ELR (cell line): ENCODE measurements around the gene FOLR2.
A peak's percentile ranks its signal among the peaks of the same experiment; 100 is the strongest.
"Not testable (repeated sequence)": the region's sequence is repeated elsewhere in the genome, so short reads cannot be mapped to it uniquely, and the experiment has no call there.

Experiments used
- DNase-seq: peaks from one replicate; pipeline ENCODE4 v3.0.0-alpha.2; 2015; ENCODE audit warnings: low read depth

The FOLR2 gene

GRCh38 chr11:72240461-72241290 lies 24.1 kb downstream of the FOLR2 start:
- peak; percentile 21 for DNase-seq

GRCh38 chr11:72241291-72241781 lies 24.7 kb downstream of the FOLR2 start:
- no peak for DNase-seq

DNA sequence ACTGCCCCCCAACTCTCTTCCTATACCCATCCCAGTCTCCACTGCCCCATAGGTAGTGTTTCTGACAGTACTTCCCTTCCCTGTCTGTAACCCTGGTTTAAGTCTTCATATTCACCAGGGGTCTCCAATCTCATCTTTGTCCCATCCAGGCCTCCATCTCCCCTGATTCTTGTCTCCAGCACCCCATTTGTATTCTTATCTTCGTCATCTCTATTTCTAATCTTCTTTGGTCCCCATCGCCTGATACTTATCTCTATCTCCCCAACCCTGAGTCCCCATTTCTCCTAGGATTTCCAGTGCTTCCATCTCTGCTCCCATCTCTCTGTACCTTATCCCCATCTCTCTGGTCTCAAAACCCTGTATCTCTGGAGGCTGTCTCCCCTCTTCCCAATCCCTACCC lies 25.5 kb downstream of the FOLR2 start:
- no peak for DNase-seq

DNA sequence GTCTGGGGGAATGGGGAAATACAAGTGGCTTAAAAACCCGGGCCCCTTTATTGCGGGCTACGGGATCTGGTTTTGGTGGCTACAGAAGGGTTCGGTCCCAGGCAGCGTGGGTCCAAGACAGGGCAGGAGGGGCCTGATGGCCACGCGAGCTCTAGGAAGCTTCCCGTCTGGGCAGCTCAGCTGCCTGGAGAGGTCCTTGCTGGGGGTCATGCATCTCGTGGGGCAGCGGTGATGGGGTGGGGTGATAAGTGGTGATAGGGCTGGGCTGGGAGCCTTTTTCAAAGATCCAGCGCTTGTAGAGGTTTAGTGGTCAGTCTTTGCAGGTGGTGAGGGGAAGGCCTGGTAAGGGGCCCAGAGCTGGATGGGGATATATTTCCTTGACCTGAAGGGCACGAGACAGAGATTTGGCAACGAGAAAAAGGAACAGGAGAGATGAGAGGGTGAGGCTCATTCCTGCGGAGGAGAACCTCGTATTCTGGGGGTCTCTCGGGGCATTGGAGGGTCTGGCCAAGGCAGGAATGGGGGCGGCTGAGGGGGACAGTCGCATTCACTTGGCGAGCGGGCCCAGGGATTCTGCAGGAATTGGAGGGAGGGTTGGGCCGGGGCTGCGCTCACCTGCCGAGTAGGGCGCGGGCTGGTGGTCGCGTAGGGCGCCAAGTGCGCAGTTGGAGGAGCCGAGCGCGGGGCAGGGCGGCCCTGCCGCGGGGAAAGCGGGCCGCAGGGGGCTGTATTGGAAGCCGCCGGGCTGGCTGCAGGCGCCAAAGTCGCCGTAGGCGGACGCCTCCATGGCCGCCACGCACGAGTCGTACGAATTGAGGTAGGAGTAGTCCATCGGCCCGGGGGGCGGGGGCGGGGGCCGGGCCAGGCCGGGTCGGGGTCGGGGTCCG lies 26.8 kb downstream of the FOLR2 start:
- no peak for DNase-seq

DNA sequence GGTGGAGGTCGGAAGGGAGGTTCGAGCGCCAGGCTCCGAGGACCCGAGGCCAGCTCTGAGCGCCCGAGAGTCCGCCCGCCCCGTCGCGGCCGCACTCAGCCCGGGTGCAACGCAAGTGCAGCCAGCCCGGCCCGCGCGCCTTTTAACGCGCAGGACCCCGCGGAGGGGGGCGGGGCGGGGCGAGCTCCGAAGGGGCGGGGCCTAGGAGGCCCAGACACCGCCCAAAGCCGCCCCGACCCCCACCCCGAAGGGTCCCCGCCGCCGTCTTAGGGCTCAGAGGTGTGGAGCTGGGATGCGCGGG lies 27.4 kb downstream of the FOLR2 start, which contains the start of gene PHOX2A:
Gene PHOX2A (minus strand): TSS at position 117 of the 301 bp plus-strand sequence. CDS start 172 bp downstream, outside the sequence.
- DNase-seq = no peak

GRCh38 chr11:72244361-72245262 lies 28.0 kb downstream of the FOLR2 start:
- no peak for DNase-seq

GRCh38 chr11:72245263-72245816 lies 28.7 kb downstream of the FOLR2 start:
- DNase-seq = no peak

- DNase-seq = no peak
Measured at GRCh38 chr11:72247584-72247983, 31.0 kb downstream of the FOLR2 start.

DNA sequence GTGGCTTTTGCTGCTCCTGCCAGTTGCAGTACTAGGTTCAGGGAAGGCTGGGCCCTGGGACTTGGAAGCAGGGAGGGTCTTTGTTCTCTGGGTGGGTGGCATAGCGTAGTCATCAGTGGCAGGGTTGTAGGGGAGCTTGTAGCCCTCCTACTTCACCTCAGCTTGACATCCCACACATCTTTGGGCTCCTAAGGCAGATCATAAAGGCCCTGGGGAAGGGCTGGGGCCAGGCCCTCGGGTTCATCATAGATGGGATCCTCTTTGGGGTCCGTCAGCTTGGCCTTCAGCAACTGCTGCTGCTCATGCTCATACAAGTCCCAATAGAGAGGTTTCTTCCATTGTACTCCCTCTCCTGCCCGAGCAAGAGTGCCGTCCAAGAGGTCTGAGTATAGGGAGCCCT lies 33.4 kb downstream of the FOLR2 start:
- no peak for DNase-seq

- no peak for DNase-seq
Measured at GRCh38 chr11:72250661-72251464, 34.3 kb downstream of the FOLR2 start.

GRCh38 chr11:72251614-72252013 lies 35.0 kb downstream of the FOLR2 start:
- DNase-seq = no peak

DNA sequence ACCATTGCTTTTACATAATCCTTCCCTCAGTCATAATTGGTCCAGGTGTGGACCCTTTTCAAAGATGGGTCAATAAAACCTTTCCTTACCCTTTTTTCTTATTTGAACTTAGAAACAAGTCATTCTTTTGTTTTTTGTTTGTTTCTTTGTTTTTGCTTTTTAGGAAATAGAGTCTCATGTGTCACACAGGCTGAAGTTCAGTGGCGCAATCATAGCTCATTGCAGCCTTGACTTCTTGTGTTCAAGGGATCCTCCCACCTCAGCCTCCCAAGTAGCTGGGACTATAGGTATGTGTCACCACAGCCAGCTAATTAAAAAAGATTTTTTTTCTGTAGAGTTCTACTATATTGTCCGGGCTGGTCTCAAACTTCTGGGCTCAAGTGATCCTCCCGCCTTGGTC lies 36.8 kb downstream of the FOLR2 start:
- DNase-seq = no peak

GRCh38 chr11:72254299-72254993 lies 37.9 kb downstream of the FOLR2 start:
- no peak for DNase-seq

GRCh38 chr11:72257570-72257969 lies 41.0 kb downstream of the FOLR2 start:
- DNase-seq = no peak

GRCh38 chr11:72259490-72259889 lies 42.9 kb downstream of the FOLR2 start:
- DNase-seq = no peak

GRCh38 chr11:72260574-72260973 lies 44.0 kb downstream of the FOLR2 start:
- DNase-seq = no peak

GRCh38 chr11:72263361-72263760 lies 46.8 kb downstream of the FOLR2 start:
- peak; percentile 71 for DNase-seq

- no peak for DNase-seq
Measured at GRCh38 chr11:72265951-72266350, 49.4 kb downstream of the FOLR2 start.

DNA sequence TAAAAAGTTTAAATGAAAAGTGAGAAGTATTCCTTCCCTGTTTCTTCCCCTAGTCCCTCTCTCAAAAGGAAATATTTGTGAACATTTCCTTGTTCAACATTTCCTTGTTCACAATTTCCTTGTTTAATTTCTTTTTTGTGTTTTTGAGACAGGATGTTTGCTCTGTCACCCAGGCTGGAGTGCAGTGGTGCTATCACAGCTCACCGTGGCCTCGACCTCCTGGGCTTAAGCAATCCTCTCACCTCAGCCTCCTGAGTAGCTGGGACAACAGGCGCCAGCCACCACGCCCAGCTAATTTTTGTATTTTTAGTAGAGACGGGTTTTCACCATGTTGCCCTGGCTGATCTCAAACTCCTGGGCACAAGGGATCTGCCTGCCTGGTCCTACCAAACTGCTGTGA lies 50.4 kb downstream of the FOLR2 start:
- DNase-seq = not testable (repeated sequence)

- no peak for DNase-seq
Measured at GRCh38 chr11:72267956-72268617, 51.5 kb downstream of the FOLR2 start.
